GM12801 (cell line): Measurements from ENCODE around the gene MEGF11.

Experiments used
- TF ChIP-seq, protein P1 (sequence below): IDR thresholded peaks from one replicate; pipeline ENCODE4 v1.5.1; 2011; ENCODE audit warnings: control low read depth; ENCODE audit not compliant: insufficient read length; ENCODE audit errors: extremely low read depth

The MEGF11 gene

DNA sequence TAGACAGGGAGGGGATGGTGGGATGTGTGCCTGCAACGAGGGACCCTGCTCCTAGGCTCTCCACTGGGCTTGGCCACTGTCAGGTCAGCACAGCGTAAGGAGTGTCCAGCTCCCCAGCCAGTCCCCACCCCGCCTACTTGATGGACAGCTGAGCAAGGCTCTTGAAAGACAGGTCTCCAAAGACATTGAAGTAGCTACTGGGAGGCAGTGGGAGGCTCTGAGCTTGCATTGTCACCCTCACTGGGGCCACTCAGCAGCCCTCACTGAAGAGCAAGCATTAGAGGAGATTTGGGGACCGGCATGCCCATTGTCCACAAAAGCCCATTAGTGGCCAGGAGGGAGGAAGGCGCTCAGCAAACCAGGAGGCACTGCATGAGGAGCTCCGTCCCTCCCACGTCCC lies 146.5 kb downstream of the MEGF11 start:
- TF ChIP-seq, protein P1, sequence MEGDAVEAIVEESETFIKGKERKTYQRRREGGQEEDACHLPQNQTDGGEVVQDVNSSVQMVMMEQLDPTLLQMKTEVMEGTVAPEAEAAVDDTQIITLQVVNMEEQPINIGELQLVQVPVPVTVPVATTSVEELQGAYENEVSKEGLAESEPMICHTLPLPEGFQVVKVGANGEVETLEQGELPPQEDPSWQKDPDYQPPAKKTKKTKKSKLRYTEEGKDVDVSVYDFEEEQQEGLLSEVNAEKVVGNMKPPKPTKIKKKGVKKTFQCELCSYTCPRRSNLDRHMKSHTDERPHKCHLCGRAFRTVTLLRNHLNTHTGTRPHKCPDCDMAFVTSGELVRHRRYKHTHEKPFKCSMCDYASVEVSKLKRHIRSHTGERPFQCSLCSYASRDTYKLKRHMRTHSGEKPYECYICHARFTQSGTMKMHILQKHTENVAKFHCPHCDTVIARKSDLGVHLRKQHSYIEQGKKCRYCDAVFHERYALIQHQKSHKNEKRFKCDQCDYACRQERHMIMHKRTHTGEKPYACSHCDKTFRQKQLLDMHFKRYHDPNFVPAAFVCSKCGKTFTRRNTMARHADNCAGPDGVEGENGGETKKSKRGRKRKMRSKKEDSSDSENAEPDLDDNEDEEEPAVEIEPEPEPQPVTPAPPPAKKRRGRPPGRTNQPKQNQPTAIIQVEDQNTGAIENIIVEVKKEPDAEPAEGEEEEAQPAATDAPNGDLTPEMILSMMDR, result no peak

DNA sequence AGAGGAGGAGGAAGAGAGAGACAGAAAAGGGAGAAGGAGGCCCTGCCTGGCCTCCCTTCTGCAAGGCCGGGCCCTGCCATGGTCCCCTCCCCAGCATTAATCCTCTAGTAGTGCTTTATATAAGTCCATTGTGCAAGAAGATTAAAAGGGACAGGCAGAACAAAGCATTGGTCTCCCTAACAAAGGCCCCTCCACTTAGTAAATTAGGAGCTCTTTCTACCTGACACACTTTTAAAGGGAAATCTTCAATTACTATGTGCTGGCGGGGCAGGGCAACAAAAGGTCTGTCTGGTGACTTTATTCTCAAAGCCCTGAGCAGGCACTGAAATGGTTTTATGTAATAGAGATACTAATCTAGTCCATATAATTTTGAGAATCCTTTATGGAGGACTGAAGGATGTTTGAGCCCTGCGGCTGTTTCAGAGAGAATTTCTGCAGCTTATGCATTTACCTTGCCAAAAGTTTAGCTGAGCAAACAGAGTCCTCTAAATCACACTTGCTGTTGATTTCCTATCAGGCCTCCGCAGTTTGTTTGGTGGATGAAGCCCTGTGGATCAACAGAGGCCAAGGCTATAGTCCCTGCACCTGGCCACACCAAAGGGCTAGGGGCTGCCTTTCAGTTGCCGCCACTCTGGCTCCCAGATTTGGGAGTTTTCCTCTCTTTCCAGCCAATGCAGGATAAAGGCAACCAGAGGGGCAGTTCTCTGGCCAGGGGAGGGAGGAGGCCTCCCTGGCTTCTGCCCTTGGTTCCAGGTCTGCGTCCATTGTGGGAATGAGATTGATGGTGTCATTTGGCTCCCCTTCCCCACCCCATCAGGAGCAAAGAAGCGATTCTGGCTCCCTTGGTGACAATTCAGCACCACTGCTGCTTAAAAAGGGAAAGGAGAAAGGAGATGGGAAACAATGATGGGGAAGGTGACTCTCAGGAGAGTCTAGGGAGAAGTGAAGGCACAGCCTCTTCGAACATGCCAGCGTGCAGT lies 148.0 kb downstream of the MEGF11 start:
- TF ChIP-seq, protein P1, result no peak

DNA sequence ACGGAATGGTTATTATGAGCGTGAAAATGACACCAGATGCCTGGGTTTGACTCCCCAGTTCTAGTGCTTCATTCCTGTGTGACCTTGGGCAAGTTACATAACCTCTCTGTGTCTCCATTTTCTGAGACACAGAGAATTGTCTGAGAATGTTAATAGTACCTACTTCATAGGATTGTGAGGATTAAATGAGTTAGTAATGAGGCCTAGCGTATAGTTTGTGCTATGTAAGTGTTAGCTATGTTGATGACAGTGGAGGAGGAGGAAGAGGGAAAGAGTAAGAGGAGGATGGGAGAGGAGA lies 150.3 kb downstream of the MEGF11 start:
- TF ChIP-seq, protein P1, result no peak

DNA sequence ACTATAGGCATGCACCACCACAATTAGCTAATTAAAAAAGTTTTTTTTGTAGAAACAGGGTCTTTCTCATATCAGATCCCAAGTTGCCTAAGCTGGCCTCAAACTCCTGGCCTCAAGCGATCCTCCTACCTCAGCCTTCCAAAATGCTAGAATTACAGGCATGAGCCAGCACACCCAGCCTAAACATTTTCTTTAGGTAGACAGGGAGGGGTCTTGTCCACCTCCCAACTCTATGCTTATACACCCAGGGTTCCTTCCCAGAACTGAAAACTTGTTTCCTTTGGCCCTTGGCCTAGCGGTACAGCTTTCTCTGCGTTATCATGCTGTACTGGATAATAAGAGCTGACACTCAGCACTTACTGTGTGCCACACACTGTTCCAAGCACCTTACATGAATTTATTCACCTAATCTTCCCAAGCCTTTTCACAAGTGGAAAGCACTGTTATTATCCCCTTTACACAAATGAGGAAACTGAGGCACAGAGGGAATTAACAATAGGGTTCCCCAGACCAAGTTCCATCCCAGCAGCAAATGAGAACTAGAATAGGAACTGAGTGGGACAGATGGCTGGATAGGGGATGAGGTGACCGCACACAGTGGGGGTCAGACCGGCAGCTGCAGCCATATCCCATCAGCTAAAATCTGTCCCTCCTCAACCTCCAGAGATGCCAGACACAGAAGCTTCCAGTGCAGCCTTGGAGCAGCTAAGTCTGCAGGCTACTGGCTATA lies 150.8 kb downstream of the MEGF11 start:
- TF ChIP-seq, protein P1, result no peak

DNA sequence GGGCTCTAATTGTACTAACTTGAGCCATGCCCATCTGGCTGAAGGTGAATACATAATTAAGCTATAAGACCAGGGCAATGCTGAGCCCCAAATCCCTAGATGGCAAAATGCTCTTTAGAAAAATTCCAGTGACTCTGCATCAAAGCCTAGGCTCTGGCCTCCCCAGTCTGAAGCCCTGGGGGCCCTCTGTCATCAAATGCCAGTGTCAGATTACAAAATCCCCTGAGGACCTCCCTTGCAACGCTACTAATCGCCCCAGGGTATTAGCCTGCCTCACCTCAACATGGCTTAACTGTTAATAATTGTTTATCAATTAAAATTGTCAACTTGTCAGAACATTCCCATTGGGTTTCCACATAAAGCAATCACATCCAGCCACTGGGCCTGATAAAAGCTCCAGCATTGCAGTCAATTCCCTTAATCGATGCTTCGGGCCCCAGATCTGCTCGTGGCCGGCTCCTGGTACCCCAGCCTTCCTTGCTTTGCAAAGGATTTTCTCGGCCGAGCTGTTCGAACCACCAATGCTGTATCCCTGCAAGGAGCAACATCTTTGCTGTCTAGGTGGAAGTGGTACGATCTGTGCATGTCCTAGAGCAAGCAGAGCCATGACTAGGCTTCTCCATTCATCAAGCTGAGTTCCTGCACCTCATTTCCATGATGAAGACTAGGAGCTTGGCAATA lies 151.7 kb downstream of the MEGF11 start:
- TF ChIP-seq, protein P1, result no peak

DNA sequence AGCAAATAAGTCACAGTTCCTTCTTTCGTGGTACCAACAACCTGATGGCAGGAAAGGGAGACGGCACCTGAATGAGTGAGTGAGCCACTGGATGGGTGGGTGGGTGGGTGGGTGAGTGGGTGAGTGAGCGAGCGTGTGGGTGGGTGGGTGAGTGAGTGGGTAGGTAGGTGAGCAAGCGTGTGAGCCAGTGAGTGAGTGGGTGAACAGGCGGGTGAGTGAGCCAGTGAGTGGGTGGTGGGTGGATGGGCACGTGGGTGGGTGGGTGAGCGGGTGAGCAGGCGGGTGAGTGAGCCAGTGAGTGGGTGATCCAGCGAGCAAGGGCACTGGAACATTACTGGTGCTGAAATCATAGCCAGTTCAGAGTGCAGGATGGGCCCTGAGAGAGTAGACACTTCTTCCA lies 152.8 kb downstream of the MEGF11 start:
- TF ChIP-seq, protein P1, result no peak

DNA sequence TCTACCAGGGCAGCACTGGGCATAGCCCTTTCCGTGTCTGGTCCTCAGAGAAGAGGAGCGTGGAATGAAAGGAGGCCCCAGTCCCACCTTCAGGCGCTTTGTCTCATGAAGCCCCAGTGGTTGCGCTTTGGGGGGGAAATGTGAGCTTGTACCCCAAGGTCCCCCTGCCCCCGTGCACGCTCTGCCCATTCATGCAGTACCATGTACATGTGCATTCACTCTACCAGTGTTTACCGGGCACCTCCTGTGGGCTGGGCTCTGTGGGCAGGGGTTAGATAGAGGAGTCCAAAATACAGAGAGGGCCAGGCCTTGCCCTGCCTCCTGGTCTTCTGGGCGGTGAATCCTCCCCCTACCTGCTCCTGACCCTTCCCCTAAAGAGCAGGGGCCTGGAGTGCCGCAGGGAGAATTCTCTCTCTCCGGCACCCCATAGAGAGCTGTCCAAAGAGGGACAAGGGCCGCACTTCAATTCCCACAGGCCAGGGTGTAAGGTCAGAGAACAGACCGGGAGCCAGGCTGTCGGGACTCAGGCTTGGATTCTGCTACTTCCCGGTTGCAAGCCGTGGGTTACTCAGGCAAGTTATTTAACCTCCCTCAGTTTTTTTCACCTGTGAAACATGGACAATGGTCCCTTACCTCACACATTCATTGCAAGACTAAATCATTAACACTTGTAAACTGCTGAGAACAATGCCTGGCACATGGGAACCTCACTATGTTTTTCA lies 153.4 kb downstream of the MEGF11 start:
- TF ChIP-seq, protein P1, result no peak
